Measurements from ENCODE around the gene MAB21L2.

MAB21L2 gene

GRCh38 chr4:150577796-150578195, 4.2 kb upstream of the MAB21L2 start:
- no peak for DNase-seq

- no peak for DNase-seq
These were observed 3.0 kb upstream of the MAB21L2 start for GRCh38 chr4:150578745-150579501.

GRCh38 chr4:150579551-150580234, 2.3 kb upstream of the MAB21L2 start:
- DNase-seq: no peak

- DNase-seq: no peak
These were observed 1.6 kb upstream of the MAB21L2 start for GRCh38 chr4:150580306-150580705.

- no peak for DNase-seq
These were observed 820 bp upstream of the MAB21L2 start for GRCh38 chr4:150581056-150581605.

- DNase-seq: no peak
These were observed 305 bp upstream of the MAB21L2 start for GRCh38 chr4:150581641-150582051.

- DNase-seq: no peak
These were observed 929 bp downstream of the MAB21L2 start for GRCh38 chr4:150582873-150583286.

GRCh38 chr4:150583287-150584110, 1.5 kb downstream of the MAB21L2 start:
- no peak for DNase-seq

GRCh38 chr4:150584111-150584915, 2.4 kb downstream of the MAB21L2 start:
- DNase-seq: no peak

GRCh38 chr4:150585611-150586010, 3.7 kb downstream of the MAB21L2 start:
- DNase-seq: no peak

GRCh38 chr4:150586162-150586810, 4.3 kb downstream of the MAB21L2 start:
- DNase-seq: no peak

GRCh38 chr4:150588316-150588715, 6.4 kb downstream of the MAB21L2 start:
- DNase-seq: no peak

- no peak for DNase-seq
These were observed 7.2 kb downstream of the MAB21L2 start for GRCh38 chr4:150589157-150589556.

- no peak for DNase-seq
These were observed 8.7 kb downstream of the MAB21L2 start for GRCh38 chr4:150590631-150591030.

GRCh38 chr4:150591406-150591805, 9.5 kb downstream of the MAB21L2 start:
- DNase-seq: no peak

- DNase-seq: no peak
These were observed 10.0 kb downstream of the MAB21L2 start for GRCh38 chr4:150591904-150592303.

- DNase-seq: no peak
These were observed 12.0 kb downstream of the MAB21L2 start for GRCh38 chr4:150593996-150594395.

- DNase-seq: no peak
These were observed 17.0 kb downstream of the MAB21L2 start for GRCh38 chr4:150598909-150599308.

- no peak for DNase-seq
These were observed 17.6 kb downstream of the MAB21L2 start for GRCh38 chr4:150599547-150599946.

- DNase-seq: no peak
These were observed 19.0 kb downstream of the MAB21L2 start for GRCh38 chr4:150600812-150601445.

GRCh38 chr4:150609131-150609530, 27.2 kb downstream of the MAB21L2 start:
- DNase-seq: no peak

Data from NCI-H2171 (cell line).